Middle frontal gyrus (tissue), 1 donor: ENCODE data around the gene COIL.
"Not testable (repeated sequence)": the region's sequence is repeated elsewhere in the genome, so short reads cannot be mapped to it uniquely, and the experiment has no call there.

ENCODE experiments used
- DNase-seq: peaks from one replicate; pipeline ENCODE4 v3.0.0-alpha.2; 2015; ENCODE audit warnings: low spot score; ENCODE audit errors: extremely low spot score

COIL gene

GRCh38 chr17:56978441-56979090 lies 17.7 kb upstream of the COIL start:
- no peak for DNase-seq

- peak; percentile 42 for DNase-seq
Measured at GRCh38 chr17:56977673-56978395, 17.0 kb upstream of the COIL start, which contains the start of gene SCPEP1. TSS of gene SCPEP1 (plus strand) at chr17:56978131. CDS start at chr17:56978160, 29 bp downstream.

- DNase-seq, result no peak
Measured at GRCh38 chr17:56976941-56977608, 16.2 kb upstream of the COIL start.

GRCh38 chr17:56975656-56976055 lies 14.8 kb upstream of the COIL start:
- no peak for DNase-seq

- DNase-seq, result no peak
Measured at GRCh38 chr17:56974055-56974454, 13.2 kb upstream of the COIL start.

- no peak for DNase-seq
Measured at GRCh38 chr17:56973520-56973919, 12.7 kb upstream of the COIL start.

- DNase-seq, result no peak
Measured at GRCh38 chr17:56972111-56972730, 11.4 kb upstream of the COIL start.

GRCh38 chr17:56970974-56971373 lies 10.1 kb upstream of the COIL start:
- DNase-seq, result no peak

GRCh38 chr17:56966338-56966737 lies 5.5 kb upstream of the COIL start:
- no peak for DNase-seq

GRCh38 chr17:56965681-56966080 lies 4.8 kb upstream of the COIL start:
- DNase-seq, result not testable (repeated sequence)

GRCh38 chr17:56965241-56965640 lies 4.4 kb upstream of the COIL start:
- DNase-seq, result not testable (repeated sequence)

GRCh38 chr17:56956992-56957391 lies 3.9 kb downstream of the COIL start:
- DNase-seq, result no peak

GRCh38 chr17:56949595-56949994 lies 11.3 kb downstream of the COIL start:
- no peak for DNase-seq

GRCh38 chr17:56948491-56948890 lies 12.4 kb downstream of the COIL start:
- no peak for DNase-seq

- no peak for DNase-seq
Measured at GRCh38 chr17:56947741-56948140, 13.1 kb downstream of the COIL start.

- DNase-seq, result no peak
Measured at GRCh38 chr17:56945938-56946505, 14.8 kb downstream of the COIL start.

- DNase-seq, result no peak
Measured at GRCh38 chr17:56943505-56944125, 17.2 kb downstream of the COIL start.

- DNase-seq, result peak; percentile 22
Measured at GRCh38 chr17:56939869-56940484, 20.9 kb downstream of the COIL start.

GRCh38 chr17:56938206-56938605 lies 22.6 kb downstream of the COIL start:
- DNase-seq, result not testable (repeated sequence)

GRCh38 chr17:56937687-56938086 lies 23.2 kb downstream of the COIL start:
- DNase-seq, result no peak
